Measurements from ENCODE around the gene UQCC2. TPM values are rescaled to one million over a fixed set of nuclear protein-coding genes. Genes with fewer than 3 reads are reported as not detected.

Gene UQCC2
- 390 TPM for polyA plus RNA-seq (2012; ENCODE audit: insufficient read depth, insufficient read length)

GRCh38 chr6:33711140-33712129, at the start of gene UQCC2:
Gene UQCC2 (minus strand): TSS chr6:33711700. CDS start chr6:33711686, 14 bp downstream.
- peak within 1 kb of the TSS; percentile 76 for H3K4me3 ChIP-seq (ENCODE audit: low read length)
- DNase-seq (ENCODE audit: low read depth, low spot score): peak; percentile 93

GRCh38 chr6:33759887-33760629, 48.6 kb upstream of the UQCC2 start:
- H3K4me3 ChIP-seq (ENCODE audit: low read length): no peak overlapping the region
- DNase-seq (ENCODE audit: low read depth, low spot score): no peak

DNA sequence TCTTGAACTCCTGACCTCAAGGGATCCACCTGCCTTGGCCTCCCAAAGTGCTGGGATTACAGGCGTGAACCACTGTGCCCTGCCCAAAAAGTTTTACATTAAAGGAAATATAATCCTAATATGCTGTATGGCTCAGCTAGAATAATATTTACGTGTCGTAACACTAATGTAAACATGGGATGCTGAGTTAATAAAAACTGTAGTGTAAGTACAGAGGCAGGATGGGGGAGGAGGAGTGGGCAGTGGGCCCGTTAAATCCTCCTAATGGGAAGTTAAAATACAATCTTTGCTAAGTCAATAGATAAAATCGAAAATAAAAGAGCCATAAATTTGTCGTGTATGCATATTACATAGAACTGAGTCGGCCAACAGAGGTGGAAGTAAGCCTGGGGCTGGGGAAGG, 47.3 kb upstream of the UQCC2 start:
- no peak for DNase-seq (ENCODE audit: low read depth, low spot score)
- H3K4me3 ChIP-seq (ENCODE audit: low read length): no peak overlapping the region

DNA sequence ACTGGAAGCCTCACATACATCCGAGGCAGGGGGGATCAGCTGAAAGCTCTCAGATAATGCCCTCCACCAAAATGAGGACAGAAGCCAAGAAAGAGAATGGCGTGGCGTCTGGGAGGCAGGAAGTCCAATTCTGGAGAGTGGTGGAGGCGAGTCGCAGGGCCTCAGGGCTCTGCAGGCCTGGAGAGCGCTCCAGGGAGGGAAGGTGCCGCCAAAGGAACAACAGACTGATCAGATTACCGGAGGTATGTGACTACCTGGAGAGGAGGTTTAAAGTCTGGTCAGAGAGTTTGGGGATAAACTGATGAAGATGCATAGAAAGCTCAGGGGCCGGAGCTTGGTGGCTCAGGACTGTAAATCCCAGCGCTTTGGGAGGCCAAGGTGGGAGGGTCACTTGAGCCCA, 46.4 kb upstream of the UQCC2 start:
- DNase-seq (ENCODE audit: low read depth, low spot score): no peak
- H3K4me3 ChIP-seq (ENCODE audit: low read length): no peak overlapping the region

GRCh38 chr6:33757113-33757512, 45.6 kb upstream of the UQCC2 start:
- no peak overlapping the region for H3K4me3 ChIP-seq (ENCODE audit: low read length)
- DNase-seq (ENCODE audit: low read depth, low spot score): no peak

GRCh38 chr6:33756211-33756954, 44.9 kb upstream of the UQCC2 start:
- no peak for DNase-seq (ENCODE audit: low read depth, low spot score)
- H3K4me3 ChIP-seq (ENCODE audit: low read length): no peak overlapping the region

GRCh38 chr6:33755070-33755869, 43.8 kb upstream of the UQCC2 start:
- no peak for DNase-seq (ENCODE audit: low read depth, low spot score)
- H3K4me3 ChIP-seq (ENCODE audit: low read length): no peak overlapping the region

GRCh38 chr6:33754222-33754621, 42.7 kb upstream of the UQCC2 start:
- DNase-seq (ENCODE audit: low read depth, low spot score): no peak
- no peak overlapping the region for H3K4me3 ChIP-seq (ENCODE audit: low read length)

DNA sequence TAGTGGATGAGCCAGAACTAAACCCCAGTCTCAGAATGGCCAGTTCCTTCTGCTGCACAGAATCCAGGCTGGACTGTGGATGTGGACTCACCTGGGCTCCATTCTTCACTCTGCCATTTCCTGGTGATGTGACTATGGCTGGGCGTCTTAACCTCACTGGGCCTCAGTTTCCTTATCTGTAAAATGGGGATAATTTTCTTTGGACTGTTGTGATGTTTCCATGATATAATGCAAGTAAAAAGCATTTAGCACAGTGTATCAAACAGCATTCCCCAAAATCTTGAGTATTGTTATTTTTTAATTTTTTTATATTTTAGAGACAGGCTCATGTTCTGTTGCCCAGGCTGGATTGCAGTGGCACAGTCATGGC, 41.1 kb upstream of the UQCC2 start:
- no peak overlapping the region for H3K4me3 ChIP-seq (ENCODE audit: low read length)
- DNase-seq (ENCODE audit: low read depth, low spot score): no peak

- DNase-seq (ENCODE audit: low read depth, low spot score): no peak
- H3K4me3 ChIP-seq (ENCODE audit: low read length): no peak overlapping the region
Measured at GRCh38 chr6:33751771-33752645, 40.5 kb upstream of the UQCC2 start.

DNA sequence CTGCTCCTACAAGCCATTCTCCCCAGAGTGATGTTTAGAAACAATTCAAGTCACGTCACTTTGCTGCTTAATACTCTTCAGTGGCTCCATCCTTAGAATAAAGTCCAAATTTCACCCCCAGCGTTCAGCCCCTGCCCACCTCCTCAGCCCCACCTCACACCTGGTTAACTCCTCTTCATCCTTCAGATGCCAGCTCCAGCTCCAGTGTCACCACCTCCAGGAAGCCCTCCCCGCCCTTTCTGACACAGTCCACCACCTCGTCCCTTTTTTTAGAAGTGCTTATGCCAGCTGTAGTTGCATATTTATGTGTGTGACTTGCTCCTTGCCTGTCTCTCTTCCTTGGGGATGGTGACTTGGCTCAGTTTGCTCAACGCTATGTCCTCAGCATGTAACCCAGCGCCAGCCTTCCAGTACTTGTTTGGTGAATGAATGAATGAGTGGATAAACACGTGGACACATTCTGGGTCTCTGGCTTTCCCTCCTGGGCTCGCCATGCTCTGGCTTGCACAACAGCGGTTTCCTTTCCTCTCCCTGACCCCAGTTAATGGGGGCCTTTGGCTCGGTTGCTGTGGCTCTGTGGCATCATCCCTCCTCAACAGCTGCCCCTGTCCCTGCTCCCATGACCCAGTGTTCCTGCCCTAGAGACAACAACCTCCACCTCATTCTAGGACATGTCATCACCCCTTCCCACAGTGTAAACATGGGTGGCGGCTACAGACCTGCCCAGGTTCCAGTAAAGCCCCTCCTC, 38.9 kb upstream of the UQCC2 start:
- no peak for DNase-seq (ENCODE audit: low read depth, low spot score)
- no peak overlapping the region for H3K4me3 ChIP-seq (ENCODE audit: low read length)

DNA sequence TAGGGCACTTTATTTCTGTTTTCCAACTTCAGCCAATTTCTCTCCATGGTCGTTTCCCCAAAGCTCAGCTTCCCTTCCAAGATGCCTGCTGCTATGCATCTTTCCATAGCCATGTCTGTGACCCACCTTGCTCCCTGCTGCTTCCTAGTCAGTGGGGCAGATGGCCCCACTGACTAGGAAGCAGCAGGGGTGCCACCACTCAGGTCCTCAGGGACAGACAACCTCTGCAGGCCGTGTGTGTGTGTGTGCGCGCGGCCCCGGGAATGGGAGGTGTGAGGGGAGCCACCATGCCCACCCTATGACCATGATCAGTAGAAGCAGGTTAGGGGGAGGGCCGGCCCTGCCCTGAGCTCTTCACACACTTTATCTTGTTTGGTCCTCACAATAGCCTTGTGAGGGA, 37.9 kb upstream of the UQCC2 start:
- no peak for DNase-seq (ENCODE audit: low read depth, low spot score)
- no peak overlapping the region for H3K4me3 ChIP-seq (ENCODE audit: low read length)

- H3K4me3 ChIP-seq (ENCODE audit: low read length): no peak overlapping the region
- DNase-seq (ENCODE audit: low read depth, low spot score): no peak
Measured at GRCh38 chr6:33748841-33749240, 37.3 kb upstream of the UQCC2 start.

GRCh38 chr6:33747823-33748222, 36.3 kb upstream of the UQCC2 start:
- no peak for DNase-seq (ENCODE audit: low read depth, low spot score)
- H3K4me3 ChIP-seq (ENCODE audit: low read length): no peak overlapping the region

DNA sequence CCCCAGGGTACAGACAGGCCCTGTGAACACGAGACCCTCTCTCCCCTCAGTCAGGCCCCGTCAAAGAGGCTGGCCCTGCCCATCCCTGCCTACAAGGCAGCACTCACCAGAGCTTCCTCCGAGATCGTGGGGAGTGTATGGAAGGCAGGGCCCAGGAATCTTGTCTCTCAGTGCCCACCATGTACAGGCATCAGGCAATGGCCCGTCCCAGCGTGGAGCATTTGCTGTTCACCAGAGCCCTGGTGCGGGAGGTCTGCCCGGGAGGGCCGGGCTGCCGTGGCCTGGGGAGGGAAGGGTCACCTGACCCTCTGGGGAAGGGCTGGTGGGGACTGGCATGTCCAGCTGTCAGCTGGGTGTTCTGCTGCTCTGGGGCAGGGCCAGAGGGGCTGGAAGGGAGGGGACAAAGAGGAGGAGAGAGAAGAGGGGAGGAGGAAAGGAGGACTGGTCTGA, 35.2 kb upstream of the UQCC2 start, which contains the start of gene IP6K3:
Gene IP6K3, minus strand, starts transcription at position 255 of the 450 bp plus-strand sequence. CDS start 11,429 bp downstream, outside the sequence.
- DNase-seq (ENCODE audit: low read depth, low spot score): no peak
- H3K4me3 ChIP-seq (ENCODE audit: low read length): no peak within 1 kb of the TSS

DNA sequence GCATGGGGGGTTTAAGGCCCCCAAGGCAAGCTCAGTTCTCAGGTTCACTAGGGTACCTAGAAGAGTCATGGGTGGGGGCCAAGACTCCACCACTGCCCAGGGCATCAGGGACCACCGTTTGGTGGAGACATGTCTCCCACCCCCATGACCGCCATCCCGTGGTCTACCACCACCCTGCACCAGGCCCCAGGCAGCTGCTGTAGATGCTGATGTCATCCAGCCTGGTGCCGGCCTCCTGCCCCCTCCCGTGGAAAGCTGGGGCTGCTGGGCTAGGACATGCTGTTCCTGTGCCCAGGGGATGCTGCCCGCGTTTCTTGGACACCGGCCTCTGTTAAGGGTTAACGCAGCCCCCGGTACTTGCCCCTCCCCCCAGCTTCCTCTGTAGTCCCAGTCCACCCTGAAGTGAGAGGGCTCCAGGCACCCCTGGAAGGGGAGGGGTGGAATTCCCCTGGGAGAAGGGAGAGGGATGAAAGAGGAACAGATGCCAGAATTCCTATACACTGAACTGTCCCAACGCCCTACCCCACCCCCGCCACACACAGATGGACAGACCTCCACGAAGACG, 34.6 kb upstream of the UQCC2 start:
- no peak overlapping the region for H3K4me3 ChIP-seq (ENCODE audit: low read length)
- DNase-seq (ENCODE audit: low read depth, low spot score): no peak

DNA sequence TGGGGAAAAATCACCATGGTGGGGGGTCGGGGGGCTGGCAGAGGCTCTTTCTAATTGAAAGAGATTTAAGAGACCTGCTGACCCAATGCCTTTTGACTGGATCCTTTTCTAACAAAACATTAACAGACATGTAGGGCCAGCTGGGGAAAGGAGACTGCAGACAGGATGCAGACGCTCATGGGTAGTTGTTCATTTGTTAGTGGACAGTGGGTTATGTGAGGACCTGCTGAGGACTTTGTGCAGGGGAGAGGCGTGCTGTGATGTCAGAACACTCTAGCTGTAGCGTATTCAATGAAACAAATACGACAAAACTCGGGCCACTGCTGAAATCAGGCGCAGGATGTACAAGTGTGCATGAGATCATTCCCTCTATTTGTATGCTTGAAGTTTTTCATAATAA, 34.0 kb upstream of the UQCC2 start:
- DNase-seq (ENCODE audit: low read depth, low spot score): no peak
- H3K4me3 ChIP-seq (ENCODE audit: low read length): no peak overlapping the region
